ENCODE data around the gene TBCB. TPM values are rescaled to one million over a fixed set of nuclear protein-coding genes. Genes with fewer than 3 reads are reported as not detected.
A peak's percentile ranks its signal among the peaks of the same experiment; 100 is the strongest.

The TBCB gene
- total RNA-seq, 1 donor from 2014 or later = 206 TPM

- Mint-ChIP-seq H3K27me3 (ENCODE audit: unreplicated experiment) (peaks cover 18% of the 10 kb centered on the region), H3K9me3 (ENCODE audit: unreplicated experiment) (no peaks in the 10 kb centered on the region), H3K36me3 (ENCODE audit: low read depth, unreplicated experiment) (peaks cover 60% of the 10 kb centered on the region), H3K4me1 (ENCODE audit: unreplicated experiment) (peaks cover 16% of the 10 kb centered on the region), H3K27ac (ENCODE audit: unreplicated experiment) (no peak overlapping the region), H3K4me3 (ENCODE audit: unreplicated experiment) (no peak overlapping the region)
- TF ChIP-seq CTCF (IDR thresholded peaks at IDR 0.05; ENCODE audit: unreplicated experiment) = no peak
- DNase-seq (ENCODE audit: low spot score) = no peak
Measured at GRCh38 chr19:36144624-36145023, 29.4 kb downstream of the TBCB start.

- Mint-ChIP-seq H3K36me3 (ENCODE audit: low read depth, unreplicated experiment) (peaks cover 48% of the 10 kb centered on the region), H3K4me3 (ENCODE audit: unreplicated experiment) (peak overlapping the region; percentile 62), H3K4me1 (ENCODE audit: unreplicated experiment) (peaks cover 3% of the 10 kb centered on the region), H3K27ac (ENCODE audit: unreplicated experiment) (no peak overlapping the region), H3K27me3 (ENCODE audit: unreplicated experiment) (peaks cover 9% of the 10 kb centered on the region), H3K9me3 (ENCODE audit: unreplicated experiment) (no peaks in the 10 kb centered on the region)
- no peak for TF ChIP-seq CTCF (IDR thresholded peaks at IDR 0.05; ENCODE audit: unreplicated experiment)
- no peak for DNase-seq (ENCODE audit: low spot score)
Measured at GRCh38 chr19:36149673-36150406, 34.6 kb downstream of the TBCB start.

- Mint-ChIP-seq H3K4me1 (ENCODE audit: unreplicated experiment) (peaks cover 7% of the 10 kb centered on the region), H3K36me3 (ENCODE audit: low read depth, unreplicated experiment) (peaks cover 47% of the 10 kb centered on the region)
- no peak for DNase-seq (ENCODE audit: low spot score)
Measured at GRCh38 chr19:36150586-36150985, 35.3 kb downstream of the TBCB start.

GRCh38 chr19:36151144-36152018, 36.1 kb downstream of the TBCB start:
- Mint-ChIP-seq H3K27ac (ENCODE audit: unreplicated experiment) (no peak overlapping the region), H3K9me3 (ENCODE audit: unreplicated experiment) (no peaks in the 10 kb centered on the region), H3K4me3 (ENCODE audit: unreplicated experiment) (peak overlapping the region; percentile 76), H3K36me3 (ENCODE audit: low read depth, unreplicated experiment) (peaks cover 44% of the 10 kb centered on the region), H3K4me1 (ENCODE audit: unreplicated experiment) (peaks cover 15% of the 10 kb centered on the region), H3K27me3 (ENCODE audit: unreplicated experiment) (peaks cover 9% of the 10 kb centered on the region)
- peak; percentile 22 for DNase-seq (ENCODE audit: low spot score)
- no peak for TF ChIP-seq CTCF (IDR thresholded peaks at IDR 0.05; ENCODE audit: unreplicated experiment)

More at GRCh38 chr19:36150586-36150985, 35.3 kb downstream of the TBCB start:
- no peak for TF ChIP-seq CTCF (IDR thresholded peaks at IDR 0.05; ENCODE audit: unreplicated experiment)
- Mint-ChIP-seq H3K27ac (ENCODE audit: unreplicated experiment) (no peak overlapping the region), H3K9me3 (ENCODE audit: unreplicated experiment) (no peaks in the 10 kb centered on the region), H3K4me3 (ENCODE audit: unreplicated experiment) (no peak overlapping the region), H3K27me3 (ENCODE audit: unreplicated experiment) (peaks cover 9% of the 10 kb centered on the region)

GRCh38 chr19:36152019-36152351, 36.7 kb downstream of the TBCB start:
- peak overlapping the region; percentile 51 for H3K4me3 Mint-ChIP-seq (ENCODE audit: unreplicated experiment)
- no peaks in the 10 kb centered on the region for H3K9me3 Mint-ChIP-seq (ENCODE audit: unreplicated experiment)
- H3K4me1 Mint-ChIP-seq (ENCODE audit: unreplicated experiment) = peaks cover 21% of the 10 kb centered on the region
- no peak for DNase-seq (ENCODE audit: low spot score)
- peaks cover 10% of the 10 kb centered on the region for H3K27me3 Mint-ChIP-seq (ENCODE audit: unreplicated experiment)
- peaks cover 38% of the 10 kb centered on the region for H3K36me3 Mint-ChIP-seq (ENCODE audit: low read depth, unreplicated experiment)
- TF ChIP-seq CTCF (IDR thresholded peaks at IDR 0.05; ENCODE audit: unreplicated experiment) = no peak
- no peak overlapping the region for H3K27ac Mint-ChIP-seq (ENCODE audit: unreplicated experiment)

Measured in endothelial cell (in vitro differentiated cells).